Fibroblast of villous mesenchyme (primary cell): ENCODE results near the gene MSRB3. TPM values are rescaled to one million over a fixed set of nuclear protein-coding genes. Genes with fewer than 3 reads are reported as not detected.

Source experiments
- DNase-seq: peaks from one replicate; pipeline ENCODE4 v3.0.0-alpha.2; 2010; ENCODE audit warnings: low read depth
- H3K4me3 ChIP-seq: 2 replicates; pipeline ENCODE4 v1.5.1; 2011; ENCODE audit warnings: low read depth, mild to moderate bottlenecking, low read length
- CTCF ChIP-seq: IDR thresholded peaks from 2 replicates; pipeline ENCODE4 v1.5.1; 2012; ENCODE audit warnings: low read depth, mild to moderate bottlenecking, low read length; ENCODE audit not compliant: insufficient read depth
- total RNA-seq: library from RNA; depleted of rRNA; stranded (reverse); fragments of >200 nt; gene quantifications from 2 replicates; pipeline ENCODE4 v1.2.3, GENCODE V29; 2012

Gene MSRB3
- total RNA-seq, 1 donor, result 111 TPM

- H3K4me3 ChIP-seq, result no peak overlapping the region
- no peak for DNase-seq
- no peak for TF ChIP-seq CTCF
These were observed 45.6 kb downstream of the MSRB3 start for GRCh38 chr12:65324056-65324455.

- DNase-seq, result no peak
- TF ChIP-seq CTCF, result no peak
- no peak overlapping the region for H3K4me3 ChIP-seq
These were observed 46.1 kb downstream of the MSRB3 start for GRCh38 chr12:65324551-65324950.

GRCh38 chr12:65325183-65325582 lies 46.7 kb downstream of the MSRB3 start:
- no peak for TF ChIP-seq CTCF
- DNase-seq, result no peak
- H3K4me3 ChIP-seq, result no peak overlapping the region

GRCh38 chr12:65326616-65327015 lies 48.1 kb downstream of the MSRB3 start:
- TF ChIP-seq CTCF, result no peak
- DNase-seq, result no peak
- no peak overlapping the region for H3K4me3 ChIP-seq

GRCh38 chr12:65327207-65328076 lies 49.0 kb downstream of the MSRB3 start:
- no peak for TF ChIP-seq CTCF
- H3K4me3 ChIP-seq, result no peak overlapping the region
- peak; percentile 95 for DNase-seq

GRCh38 chr12:65329721-65330120 lies 51.2 kb downstream of the MSRB3 start:
- no peak for TF ChIP-seq CTCF
- no peak overlapping the region for H3K4me3 ChIP-seq
- no peak for DNase-seq
